GM12872 (cell line): Measurements from ENCODE around the gene ANXA1.

ENCODE experiments used
- TF ChIP-seq, protein P1 (sequence below): IDR thresholded peaks from 3 replicates; pipeline ENCODE4 v1.5.1; 2011; ENCODE audit warnings: low read depth, mild to moderate bottlenecking, low read length, moderate library complexity; ENCODE audit not compliant: insufficient read depth

Gene ANXA1

DNA sequence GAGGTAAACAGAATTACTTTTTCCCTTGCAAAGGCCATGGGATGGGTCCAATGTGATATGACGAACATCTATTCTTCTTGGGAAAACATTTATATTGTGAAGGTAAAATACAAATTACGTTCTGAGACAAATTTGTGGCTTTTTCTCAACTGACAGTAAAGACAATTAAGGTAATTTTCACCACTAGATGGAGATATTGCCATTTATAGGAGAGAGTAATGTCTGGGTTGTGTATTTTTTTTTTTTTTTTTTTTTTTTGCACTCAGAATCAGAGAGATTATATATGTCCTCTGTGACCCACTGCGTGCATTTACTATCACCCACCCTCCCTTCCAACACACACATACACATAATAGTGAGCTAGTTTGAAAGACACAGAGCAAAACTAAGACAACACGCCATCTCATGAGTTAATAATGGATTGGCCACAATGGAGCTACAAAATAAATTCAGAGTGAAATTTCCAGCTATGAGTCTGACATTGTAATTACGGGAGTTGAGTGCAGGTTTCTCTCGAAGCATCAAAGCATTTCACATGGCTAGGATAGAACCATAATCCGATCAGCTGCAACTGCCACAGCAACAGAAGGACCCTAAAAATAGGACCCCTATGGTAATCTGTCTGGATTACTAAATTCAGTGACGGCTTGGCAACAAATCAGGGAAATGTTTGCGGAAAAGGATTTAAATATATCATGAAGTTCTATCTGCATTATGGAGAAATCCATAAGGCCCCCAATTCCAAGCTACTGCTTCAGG lies 49.2 kb downstream of the ANXA1 start:
- TF ChIP-seq, protein P1, sequence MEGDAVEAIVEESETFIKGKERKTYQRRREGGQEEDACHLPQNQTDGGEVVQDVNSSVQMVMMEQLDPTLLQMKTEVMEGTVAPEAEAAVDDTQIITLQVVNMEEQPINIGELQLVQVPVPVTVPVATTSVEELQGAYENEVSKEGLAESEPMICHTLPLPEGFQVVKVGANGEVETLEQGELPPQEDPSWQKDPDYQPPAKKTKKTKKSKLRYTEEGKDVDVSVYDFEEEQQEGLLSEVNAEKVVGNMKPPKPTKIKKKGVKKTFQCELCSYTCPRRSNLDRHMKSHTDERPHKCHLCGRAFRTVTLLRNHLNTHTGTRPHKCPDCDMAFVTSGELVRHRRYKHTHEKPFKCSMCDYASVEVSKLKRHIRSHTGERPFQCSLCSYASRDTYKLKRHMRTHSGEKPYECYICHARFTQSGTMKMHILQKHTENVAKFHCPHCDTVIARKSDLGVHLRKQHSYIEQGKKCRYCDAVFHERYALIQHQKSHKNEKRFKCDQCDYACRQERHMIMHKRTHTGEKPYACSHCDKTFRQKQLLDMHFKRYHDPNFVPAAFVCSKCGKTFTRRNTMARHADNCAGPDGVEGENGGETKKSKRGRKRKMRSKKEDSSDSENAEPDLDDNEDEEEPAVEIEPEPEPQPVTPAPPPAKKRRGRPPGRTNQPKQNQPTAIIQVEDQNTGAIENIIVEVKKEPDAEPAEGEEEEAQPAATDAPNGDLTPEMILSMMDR: peak; percentile 32; the same call in 1 of the 3 replicates

DNA sequence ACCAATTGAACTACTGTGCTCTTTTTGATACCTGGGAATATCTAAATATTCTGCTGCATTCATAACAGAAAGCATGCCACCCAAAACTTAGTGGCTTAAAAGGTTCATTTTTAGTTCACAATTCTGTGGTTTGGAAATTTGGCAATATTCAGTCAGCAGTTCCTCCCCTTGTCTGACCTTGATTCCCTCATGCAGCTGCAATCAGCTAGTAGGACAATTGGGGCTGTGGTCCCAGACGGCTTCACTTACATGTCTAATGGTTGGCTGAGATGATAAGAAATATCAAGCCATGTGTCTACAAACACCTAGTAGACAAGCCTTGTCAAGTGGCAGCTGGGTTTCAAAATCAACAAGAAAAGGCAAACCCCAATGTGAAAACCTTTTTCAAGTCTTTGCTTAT lies 51.3 kb downstream of the ANXA1 start:
- TF ChIP-seq, protein P1: no peak

DNA sequence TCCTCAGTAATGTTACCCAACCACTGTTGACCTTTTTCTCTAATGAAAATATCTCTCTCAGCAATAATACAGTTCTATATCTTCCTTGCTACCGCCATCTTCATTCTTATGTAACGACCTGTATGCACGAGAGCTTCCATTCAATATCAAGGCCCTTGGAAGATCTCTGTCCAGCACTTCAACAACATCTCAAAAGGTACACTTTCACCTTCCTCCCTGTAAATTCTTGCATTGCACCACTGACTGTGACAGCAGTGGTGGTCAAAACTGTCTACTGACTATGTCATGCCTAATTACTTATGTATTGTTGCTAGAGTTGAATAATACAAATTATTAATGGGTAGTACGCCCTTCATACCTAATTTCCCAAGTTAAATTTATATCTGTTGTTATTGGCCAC lies 53.3 kb downstream of the ANXA1 start:
- TF ChIP-seq, protein P1: no peak

DNA sequence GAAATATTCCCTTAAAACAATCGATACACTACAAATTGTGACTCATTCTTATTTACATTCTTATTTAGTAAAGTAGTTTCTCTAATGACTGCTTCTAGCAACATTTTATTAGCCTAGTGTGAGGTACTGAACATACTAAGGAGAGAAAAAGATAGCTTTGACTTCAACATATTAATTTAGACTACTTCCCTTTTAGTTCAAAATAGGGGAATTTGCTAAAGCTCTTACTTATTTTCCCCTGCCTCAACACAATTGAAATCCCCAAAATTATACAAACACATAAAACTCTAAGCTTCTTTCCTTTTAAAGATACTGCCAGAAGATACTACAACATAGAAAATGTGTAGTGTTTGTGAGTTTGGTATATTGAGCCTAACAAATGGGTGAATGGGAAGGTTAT lies 55.2 kb downstream of the ANXA1 start:
- TF ChIP-seq, protein P1: no peak

DNA sequence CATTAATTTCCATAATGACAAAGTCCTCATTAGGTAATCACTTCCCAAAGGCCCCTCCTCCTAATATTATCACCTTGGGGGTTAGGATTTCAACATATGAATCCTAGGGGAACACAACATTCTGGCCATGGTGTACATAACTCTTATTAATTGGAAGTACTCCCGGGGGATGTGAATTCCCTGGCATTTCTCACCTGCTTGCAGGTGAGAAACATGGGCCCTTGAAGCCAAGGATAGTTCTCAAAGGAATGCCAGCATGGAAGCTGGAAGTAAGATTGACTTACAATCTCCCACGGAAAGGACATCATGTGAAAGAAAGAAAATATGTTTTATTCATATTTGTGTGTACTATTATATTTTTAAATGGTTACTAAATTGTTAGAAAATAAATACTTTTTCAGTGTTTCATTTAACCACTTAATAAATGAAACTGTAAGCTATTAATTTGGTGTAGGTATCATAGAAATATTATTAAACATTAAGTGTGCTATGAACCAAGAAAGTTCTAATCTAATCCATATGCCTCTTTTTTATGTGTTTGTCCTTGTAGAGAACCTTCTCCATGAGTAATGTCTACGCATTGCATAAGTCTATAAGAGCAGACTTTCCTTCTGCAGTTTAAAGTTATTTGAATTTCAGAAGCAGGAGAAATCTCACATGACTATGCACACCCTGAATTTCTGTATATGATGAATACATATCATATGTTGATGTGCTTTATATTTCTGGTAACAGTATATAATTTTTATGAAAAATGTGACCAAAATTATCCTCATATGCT lies 59.4 kb downstream of the ANXA1 start:
- TF ChIP-seq, protein P1: no peak

DNA sequence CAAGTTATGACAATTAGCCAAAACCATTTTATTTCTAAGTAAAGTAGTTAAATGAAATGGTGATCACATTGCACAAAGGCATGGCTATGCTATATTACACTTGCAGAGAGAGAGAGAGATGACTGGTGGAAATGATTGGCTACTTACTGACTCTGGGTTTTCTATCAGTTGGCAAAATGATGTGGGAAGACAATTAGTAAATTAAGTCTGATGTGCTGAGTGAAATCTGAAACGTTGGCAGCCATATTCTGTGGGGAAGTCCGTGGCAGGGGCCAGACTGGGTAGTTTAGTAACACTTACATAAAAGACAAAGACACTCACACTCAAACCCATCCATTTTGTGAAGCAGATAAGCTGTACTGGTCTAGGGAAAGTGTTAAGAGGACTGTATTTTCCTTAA lies 61.6 kb downstream of the ANXA1 start:
- TF ChIP-seq, protein P1: no peak

DNA sequence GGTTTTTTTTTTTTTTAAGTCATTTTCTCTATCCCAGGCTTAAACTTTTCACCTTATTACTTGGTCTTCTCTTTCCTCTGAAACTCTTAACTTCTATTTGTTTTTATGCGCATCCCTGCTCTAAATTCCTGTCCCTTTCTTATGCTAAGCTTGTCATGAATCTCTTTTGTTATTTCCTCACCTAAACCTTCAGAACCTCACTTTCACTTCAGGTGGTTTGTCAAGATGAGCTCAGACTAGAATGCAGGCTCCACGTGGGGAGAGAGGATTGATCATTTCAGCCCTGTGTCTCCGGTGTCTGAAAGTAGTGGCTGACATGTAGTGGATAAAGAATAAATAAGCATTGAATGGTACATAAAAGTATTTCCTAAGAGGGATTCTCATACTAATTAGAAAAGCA lies 63.6 kb downstream of the ANXA1 start:
- TF ChIP-seq, protein P1: no peak
